Transverse colon (tissue), 4 donors: ENCODE data around the gene GLB1L2.

ENCODE experiments used
- CTCF ChIP-seq, 5 experiments: fragments of 200-600 bp in 3 of 5; fragments of 450-650 bp in 2 of 5; sonication (generic) in 3 of 5; IDR thresholded peaks; 1 replicate in 2 of 5; 2 replicates in 3 of 5; pipeline ENCODE4 v1.5.1; 2016 to 2017; ENCODE audit warnings: antibody characterized with exemption in 5 of 5, inconsistent platforms in 3 of 5, mild to moderate bottlenecking in 2 of 5, moderate library complexity in 1 of 5
- EP300 ChIP-seq: sonication (generic); formaldehyde crosslinking; IDR thresholded peaks from one replicate; pipeline ENCODE4 v1.6.1; 2017; ENCODE audit warnings: antibody characterized with exemption, low read depth
- POLR2A ChIP-seq: fragments of 450-650 bp; IDR thresholded peaks from one replicate; pipeline ENCODE4 v1.6.1; 2016; ENCODE audit warnings: antibody characterized with exemption, mild to moderate bottlenecking, moderate library complexity
- POLR2AphosphoS5 ChIP-seq, 3 donors: sonication (generic); formaldehyde crosslinking; IDR thresholded peaks; one replicate each; pipeline ENCODE4 v1.6.1; 2016; ENCODE audit warnings: antibody characterized with exemption in 3 of 3

GRCh38 chr11:134317103-134317502 is 14.7 kb upstream of the GLB1L2 start:
- TF ChIP-seq CTCF (IDR thresholded peaks at IDR 0.05) (no peak), EP300 (no peak), POLR2A (no peak), POLR2AphosphoS5 (IDR thresholded peaks at IDR 0.05) (no peak)
